T1000 (cell line): Measurements from ENCODE around the gene ITIH1.

Experiments
- DNase-seq: peaks from one replicate; lab custom pipeline; 2025; ENCODE audit warnings: mixed read lengths; lab: John Stamatoyannopoulos, UW

ITIH1 gene

GRCh38 chr3:52813810-52814209, 36.4 kb downstream of the ITIH1 start:
- DNase-seq, result no peak

GRCh38 chr3:52816199-52816598, 38.8 kb downstream of the ITIH1 start:
- DNase-seq, result no peak

GRCh38 chr3:52816654-52817053, 39.3 kb downstream of the ITIH1 start:
- no peak for DNase-seq

- no peak for DNase-seq
Observed at GRCh38 chr3:52817221-52817620, 39.8 kb downstream of the ITIH1 start.

GRCh38 chr3:52817860-52818259, 40.5 kb downstream of the ITIH1 start:
- no peak for DNase-seq

GRCh38 chr3:52819936-52820335, 42.5 kb downstream of the ITIH1 start:
- no peak for DNase-seq

- DNase-seq, result no peak
Observed at GRCh38 chr3:52820736-52821135, 43.3 kb downstream of the ITIH1 start.

GRCh38 chr3:52822363-52822762, 45.0 kb downstream of the ITIH1 start:
- no peak for DNase-seq

GRCh38 chr3:52824037-52824436, 46.6 kb downstream of the ITIH1 start:
- no peak for DNase-seq

- DNase-seq, result no peak
Observed at GRCh38 chr3:52827441-52827840, 50.0 kb downstream of the ITIH1 start.

GRCh38 chr3:52827866-52828376, 50.5 kb downstream of the ITIH1 start:
- DNase-seq, result no peak

GRCh38 chr3:52829482-52829881, 52.1 kb downstream of the ITIH1 start:
- DNase-seq, result no peak

GRCh38 chr3:52829906-52830463, 52.6 kb downstream of the ITIH1 start:
- no peak for DNase-seq

GRCh38 chr3:52830535-52831258, 53.3 kb downstream of the ITIH1 start, which contains the start of gene ITIH4:
TSS of gene ITIH4 (minus strand) at chr3:52830672. CDS start at chr3:52830642, 30 bp downstream.
- no peak for DNase-seq

- DNase-seq, result peak; percentile 89
Observed at GRCh38 chr3:52831500-52832301, 54.3 kb downstream of the ITIH1 start.

GRCh38 chr3:52833202-52833601, 55.8 kb downstream of the ITIH1 start:
- no peak for DNase-seq

- DNase-seq, result no peak
Observed at GRCh38 chr3:52834871-52835501, 57.6 kb downstream of the ITIH1 start, which contains the start of gene MUSTN1. TSS of gene MUSTN1 (minus strand) at chr3:52835019. CDS start at chr3:52834948, 71 bp downstream.

- DNase-seq, result no peak
Observed at GRCh38 chr3:52835766-52836470, 58.5 kb downstream of the ITIH1 start.

- DNase-seq, result no peak
Observed at GRCh38 chr3:52836471-52836845, 59.1 kb downstream of the ITIH1 start.

GRCh38 chr3:52836986-52837385, 59.6 kb downstream of the ITIH1 start:
- no peak for DNase-seq

GRCh38 chr3:52838561-52839267, 61.3 kb downstream of the ITIH1 start:
- no peak for DNase-seq
